Fibroblast of upper back skin (primary cell): Measurements from ENCODE around the gene HAUS5.

Experiments used
- DNase-seq: peaks from one replicate; pipeline ENCODE4 v3.0.0-alpha.2; 2013

Gene HAUS5

GRCh38 chr19:35673121-35673804 lies 60.7 kb downstream of the HAUS5 start:
- peak; percentile 18 for DNase-seq
